ENCODE data around the gene HFE.
"Not testable (repeated sequence)": the region's sequence is repeated elsewhere in the genome, so short reads cannot be mapped to it uniquely, and the experiment has no call there.

HFE gene

DNA sequence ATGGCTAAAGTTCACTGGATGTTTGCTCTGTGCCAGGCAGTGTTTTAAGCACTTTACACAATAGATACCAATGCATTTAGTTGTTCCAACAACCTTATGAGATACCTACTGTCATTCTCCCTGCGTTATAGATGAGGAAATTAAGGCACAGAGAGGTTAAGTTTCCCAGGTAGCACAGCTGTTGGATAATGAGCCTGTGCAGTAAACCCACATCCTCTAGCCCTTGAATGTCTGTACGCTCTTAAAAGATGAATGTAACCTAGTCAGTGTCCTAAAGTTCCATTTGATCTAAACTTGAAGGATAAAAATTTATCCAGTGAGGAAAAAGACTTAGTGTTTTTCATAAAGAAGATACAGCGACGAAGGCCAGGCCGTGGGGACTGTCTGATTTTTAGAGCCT, 28.0 kb downstream of the HFE start:
- Histone ChIP-seq H3K9me3 (ENCODE audit: low read depth, low read length) (no peaks in the 10 kb centered on the region), H3K9ac (ENCODE audit: insufficient read length) (no peak overlapping the region), H3K36me3 (ENCODE audit: insufficient read depth, low read length) (no peaks in the 10 kb centered on the region), H3K4me3 (no peak overlapping the region), H3K27ac (no peak overlapping the region)
- TF ChIP-seq FOXP2 (optimal IDR thresholded peaks at IDR 0.05; ENCODE audit: control extremely low read depth, extremely low read length, insufficient read depth) (no peak), EZH2 (IDR thresholded peaks at IDR 0.05) (no peak), POLR2AphosphoS5 (IDR thresholded peaks at IDR 0.05; ENCODE audit: borderline replicate concordance, low read depth, low read length) (no peak)
- DNase-seq (ENCODE audit: low read depth, low spot score), result no peak

DNA sequence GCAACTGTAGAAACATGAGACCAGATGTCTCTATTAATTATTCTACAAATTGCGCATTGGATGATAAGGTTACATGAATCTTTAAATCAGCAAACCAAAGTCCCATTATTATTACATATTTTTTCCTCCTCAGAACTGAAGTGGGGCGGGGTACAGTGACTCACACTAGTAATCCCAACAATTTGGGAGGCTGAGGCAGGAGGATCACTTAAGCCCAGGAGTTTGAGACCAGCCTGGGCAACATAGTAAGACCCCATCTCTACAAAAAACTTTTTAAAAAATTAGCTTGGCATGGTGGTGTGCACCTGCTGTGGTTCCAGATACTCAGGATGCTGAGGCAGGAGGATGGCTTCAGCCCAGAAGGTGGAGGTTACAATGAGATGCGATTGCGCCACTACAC, 29.0 kb downstream of the HFE start:
- Histone ChIP-seq H3K36me3 (ENCODE audit: insufficient read depth, low read length) (no peaks in the 10 kb centered on the region), H3K4me3 (no peak overlapping the region), H3K9me3 (ENCODE audit: low read depth, low read length) (no peaks in the 10 kb centered on the region), H3K27ac (no peak overlapping the region), H3K9ac (ENCODE audit: insufficient read length) (no peak overlapping the region)
- DNase-seq (ENCODE audit: low read depth, low spot score), result no peak
- TF ChIP-seq FOXP2 (optimal IDR thresholded peaks at IDR 0.05; ENCODE audit: control extremely low read depth, extremely low read length, insufficient read depth) (no peak), EZH2 (IDR thresholded peaks at IDR 0.05) (no peak), POLR2AphosphoS5 (IDR thresholded peaks at IDR 0.05; ENCODE audit: borderline replicate concordance, low read depth, low read length) (no peak)

DNA sequence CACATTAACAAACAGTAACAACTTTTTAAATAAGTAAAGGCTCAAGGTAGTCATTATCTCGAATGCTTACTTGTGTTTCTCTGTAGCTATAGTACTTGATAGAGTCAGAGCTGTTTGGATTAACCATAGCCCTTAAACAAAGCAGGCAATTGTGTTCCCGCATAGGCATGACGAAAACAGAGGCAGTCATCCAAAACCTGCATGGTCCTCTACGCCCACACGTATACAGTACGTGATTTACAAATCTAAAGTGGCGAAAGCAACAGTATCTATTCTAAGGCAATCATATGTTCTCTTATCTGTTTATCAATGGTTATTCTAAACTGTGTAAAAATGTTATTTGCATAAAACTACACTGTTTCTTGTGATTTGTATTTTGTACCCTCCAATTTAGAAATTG, 31.8 kb downstream of the HFE start:
- TF ChIP-seq FOXP2 (optimal IDR thresholded peaks at IDR 0.05; ENCODE audit: control extremely low read depth, extremely low read length, insufficient read depth), result no peak
- no peak for TF ChIP-seq EZH2 (IDR thresholded peaks at IDR 0.05)
- TF ChIP-seq POLR2AphosphoS5 (IDR thresholded peaks at IDR 0.05; ENCODE audit: borderline replicate concordance, low read depth, low read length), result no peak
- no peak overlapping the region for H3K9ac ChIP-seq (ENCODE audit: insufficient read length)
- H3K9me3 ChIP-seq (ENCODE audit: low read depth, low read length), result no peaks in the 10 kb centered on the region
- H3K4me3 ChIP-seq, result no peak overlapping the region
- DNase-seq (ENCODE audit: low read depth, low spot score), result no peak
- no peaks in the 10 kb centered on the region for H3K36me3 ChIP-seq (ENCODE audit: insufficient read depth, low read length)
- H3K27ac ChIP-seq, result peak overlapping the region; percentile 55; the same call in 1 of the 2 replicates

DNA sequence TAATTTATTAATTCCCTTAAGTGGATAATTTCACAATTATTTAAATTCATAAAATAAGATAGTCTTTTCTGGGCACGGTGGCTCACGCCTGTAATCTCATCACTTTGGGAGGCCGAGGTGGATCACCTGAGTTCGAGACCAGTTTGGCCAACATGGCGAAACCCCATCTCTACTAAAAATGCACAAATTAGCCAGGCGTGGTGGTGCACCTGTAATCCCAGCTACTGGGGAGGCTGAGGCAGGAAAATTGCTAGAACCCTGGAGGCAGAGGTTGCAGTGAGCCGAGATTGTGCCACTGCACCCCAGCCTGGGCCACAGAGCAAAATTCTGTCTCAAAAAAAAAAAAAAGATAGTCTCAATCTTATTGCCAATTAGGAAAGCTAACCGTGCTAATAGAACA, 32.9 kb downstream of the HFE start:
- not testable (repeated sequence) for H3K36me3 ChIP-seq (ENCODE audit: insufficient read depth, low read length); H3K4me3 ChIP-seq; DNase-seq (ENCODE audit: low read depth, low spot score); H3K9me3 ChIP-seq (ENCODE audit: low read depth, low read length); H3K9ac ChIP-seq (ENCODE audit: insufficient read length)
- H3K27ac ChIP-seq, result peak overlapping the region; percentile 99

DNA sequence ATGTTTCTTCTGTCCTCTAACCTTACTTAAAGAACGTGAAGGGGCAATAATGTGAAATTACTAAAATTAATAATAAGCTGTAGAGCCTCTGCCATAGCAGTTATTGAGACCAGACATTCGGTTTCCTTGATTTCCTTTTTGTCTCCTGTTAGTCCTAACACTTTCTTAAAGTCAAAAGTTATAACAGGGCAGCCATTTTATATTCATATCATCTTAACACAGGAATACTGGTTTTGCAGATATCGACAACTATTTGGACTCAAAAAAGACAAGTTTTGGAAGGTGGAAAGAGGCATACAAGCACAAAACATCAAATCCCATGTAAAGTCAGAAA, 33.5 kb downstream of the HFE start:
- no peak for DNase-seq (ENCODE audit: low read depth, low spot score)
- peak overlapping the region; percentile 99 for H3K27ac ChIP-seq
- TF ChIP-seq POLR2AphosphoS5 (IDR thresholded peaks at IDR 0.05; ENCODE audit: borderline replicate concordance, low read depth, low read length), result no peak
- no peaks in the 10 kb centered on the region for H3K36me3 ChIP-seq (ENCODE audit: insufficient read depth, low read length)
- H3K9me3 ChIP-seq (ENCODE audit: low read depth, low read length), result no peaks in the 10 kb centered on the region
- H3K4me3 ChIP-seq, result no peak overlapping the region
- no peak overlapping the region for H3K9ac ChIP-seq (ENCODE audit: insufficient read length)

DNA sequence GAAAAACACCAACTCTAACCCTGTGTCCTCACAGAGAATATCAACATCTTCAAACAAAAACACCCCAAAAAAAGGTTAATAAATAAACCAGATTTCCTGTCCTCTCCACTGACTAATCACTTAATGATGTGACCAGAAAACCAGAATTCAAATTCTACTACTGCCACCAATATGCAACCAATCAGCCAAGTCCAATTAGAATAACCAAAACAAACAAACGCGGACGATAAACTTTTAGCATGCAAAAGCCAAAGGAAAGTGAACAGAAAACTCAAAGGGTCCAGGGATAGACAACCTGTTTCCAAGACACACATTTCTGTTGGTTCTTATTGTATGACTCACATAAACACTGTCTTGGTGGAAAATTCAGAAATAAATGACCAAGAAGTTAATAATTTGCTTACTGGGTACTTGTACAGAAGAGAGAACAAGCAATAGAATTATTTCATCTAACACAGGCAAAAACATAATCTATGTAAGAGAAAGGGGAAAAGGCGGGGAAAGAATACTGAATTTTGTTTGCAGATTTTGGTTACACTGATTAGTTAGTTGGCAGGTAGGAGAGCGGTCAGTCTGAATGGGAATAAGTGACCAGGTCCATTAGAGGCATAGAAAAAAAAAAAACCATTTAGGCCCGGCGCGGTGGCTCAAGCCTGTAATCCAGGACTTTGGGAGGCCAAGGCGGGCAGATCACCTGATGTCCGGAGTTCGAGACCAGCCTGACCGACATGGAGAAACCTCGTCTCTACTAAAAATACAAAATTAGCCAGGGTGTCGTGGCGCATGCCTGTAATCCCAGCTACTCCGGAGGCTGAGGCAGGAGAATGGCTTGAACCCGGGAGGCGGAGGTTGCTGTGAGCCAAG, 34.1 kb downstream of the HFE start:
- no peak overlapping the region for H3K4me3 ChIP-seq
- H3K36me3 ChIP-seq (ENCODE audit: insufficient read depth, low read length), result no peaks in the 10 kb centered on the region
- H3K9me3 ChIP-seq (ENCODE audit: low read depth, low read length), result no peaks in the 10 kb centered on the region
- peak overlapping the region; percentile 99 for H3K27ac ChIP-seq
- no peak overlapping the region for H3K9ac ChIP-seq (ENCODE audit: insufficient read length)
- TF ChIP-seq FOXP2 (optimal IDR thresholded peaks at IDR 0.05; ENCODE audit: control extremely low read depth, extremely low read length, insufficient read depth), result no peak
- no peak for DNase-seq (ENCODE audit: low read depth, low spot score)

DNA sequence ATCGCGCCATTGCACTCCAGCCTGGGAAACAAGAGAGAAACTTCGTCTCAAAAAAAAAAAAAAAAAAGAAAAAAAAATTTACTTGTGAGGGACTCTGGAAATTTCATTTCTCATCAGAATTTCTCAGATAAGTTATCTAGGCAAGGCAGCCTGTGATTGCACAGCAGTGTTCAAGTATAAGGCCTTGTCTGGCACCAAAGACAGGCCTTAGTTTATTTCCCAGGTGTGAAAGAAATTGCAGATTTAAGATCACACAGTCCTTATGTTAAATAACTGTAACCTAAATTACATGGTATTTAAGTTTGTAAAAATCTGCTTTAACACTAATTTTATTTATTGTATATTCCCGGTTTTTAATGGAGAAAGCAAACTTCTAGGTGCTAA, 34.8 kb downstream of the HFE start:
- peak overlapping the region; percentile 99 for H3K27ac ChIP-seq
- TF ChIP-seq EZH2 (IDR thresholded peaks at IDR 0.05) (no peak), POLR2AphosphoS5 (IDR thresholded peaks at IDR 0.05; ENCODE audit: borderline replicate concordance, low read depth, low read length) (no peak), FOXP2 (optimal IDR thresholded peaks at IDR 0.05; ENCODE audit: control extremely low read depth, extremely low read length, insufficient read depth) (no peak)

DNA sequence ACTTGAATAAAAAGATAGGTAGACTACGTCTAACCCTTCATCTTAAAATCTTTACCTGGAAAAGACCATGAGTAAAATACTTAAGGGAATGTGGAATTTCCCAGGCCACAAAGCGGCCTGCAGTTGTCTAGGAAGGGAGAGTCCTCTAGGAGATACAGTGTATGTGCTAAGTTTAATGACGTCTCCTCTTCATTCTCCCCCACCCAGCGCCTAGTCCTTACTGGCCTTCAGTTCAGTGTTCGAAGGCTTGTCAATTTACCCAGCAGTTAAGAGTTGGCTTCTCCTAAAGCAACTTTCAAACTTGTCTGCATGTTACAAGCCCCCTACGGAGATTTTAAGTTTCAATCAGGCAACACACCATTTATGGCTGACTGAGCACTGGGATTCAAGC, 35.2 kb downstream of the HFE start:
- peak overlapping the region; percentile 79 for H3K9ac ChIP-seq (ENCODE audit: insufficient read length)

More for the DNA sequence above, 34.8 kb downstream of the HFE start:
- Histone ChIP-seq H3K9me3 (ENCODE audit: low read depth, low read length) (no peaks in the 10 kb centered on the region), H3K4me3 (peak overlapping the region; percentile 83), H3K36me3 (ENCODE audit: insufficient read depth, low read length) (no peaks in the 10 kb centered on the region), H3K9ac (ENCODE audit: insufficient read length) (peak overlapping the region; percentile 79)
- DNase-seq (ENCODE audit: low read depth, low spot score), result no peak

More for the DNA sequence above, 35.2 kb downstream of the HFE start:
- TF ChIP-seq FOXP2 (optimal IDR thresholded peaks at IDR 0.05; ENCODE audit: control extremely low read depth, extremely low read length, insufficient read depth) (no peak), POLR2AphosphoS5 (IDR thresholded peaks at IDR 0.05; ENCODE audit: borderline replicate concordance, low read depth, low read length) (no peak), EZH2 (IDR thresholded peaks at IDR 0.05) (no peak)
- Histone ChIP-seq H3K4me3 (peak overlapping the region; percentile 83), H3K9me3 (ENCODE audit: low read depth, low read length) (no peaks in the 10 kb centered on the region), H3K27ac (peak overlapping the region; percentile 99), H3K36me3 (ENCODE audit: insufficient read depth, low read length) (no peaks in the 10 kb centered on the region)
- no peak for DNase-seq (ENCODE audit: low read depth, low spot score)
